Neural cell (in vitro differentiated cells): ENCODE measurements around the gene AGA. TPM values are rescaled to one million over a fixed set of nuclear protein-coding genes. Genes with fewer than 3 reads are reported as not detected.

Experiments
- H2AFZ ChIP-seq: fragments of 200-600, 300-800 bp; sonication (generic), shearing (Covaris generic); 2 replicates; pipeline ENCODE4 v1.6.0; 2014; ENCODE audit warnings: low read depth, mild to moderate bottlenecking, antibody characterized with exemption, low read length, moderate library complexity
- H3F3A ChIP-seq: fragments of 200-600 bp; shearing (Covaris generic); 2 replicates; pipeline ENCODE4 v1.6.1; 2016; ENCODE audit warnings: mild to moderate bottlenecking, moderate library complexity, mixed read lengths, antibody characterized with exemption, low read length; ENCODE audit not compliant: insufficient read depth, poor library complexity, severe bottlenecking
- H3K27ac ChIP-seq: fragments of 200-600, 300-800 bp; sonication (generic), shearing (Covaris generic); 2 replicates; pipeline ENCODE4 v1.5.1; 2014; ENCODE audit warnings: mild to moderate bottlenecking, low read length, moderate library complexity
- H3K27me3 ChIP-seq: fragments of 300-800, 200-600 bp; sonication (generic), shearing (Covaris generic); 2 replicates; pipeline ENCODE4 v1.6.0; 2014; ENCODE audit warnings: mild to moderate bottlenecking, low read depth, low read length, moderate library complexity; ENCODE audit not compliant: insufficient read depth
- H3K36me3 ChIP-seq: fragments of 300-800, 200-600 bp; sonication (generic), shearing (Covaris generic); 2 replicates; pipeline ENCODE4 v1.5.1; 2014; ENCODE audit warnings: mild to moderate bottlenecking, antibody characterized with exemption, low read length, moderate library complexity; ENCODE audit not compliant: insufficient read depth
- H3K4me2 ChIP-seq: fragments of 300-800, 200-600 bp; sonication (generic), shearing (Covaris generic); 2 replicates; pipeline ENCODE4 v1.6.0; 2014; ENCODE audit warnings: mild to moderate bottlenecking, low read length
- H3K4me3 ChIP-seq: fragments of 300-800, 200-600 bp; sonication (generic), shearing (Covaris generic); 2 replicates; pipeline ENCODE4 v1.5.1; 2014; ENCODE audit warnings: mild to moderate bottlenecking, low read length, moderate library complexity
- H3K79me2 ChIP-seq: fragments of 200-600 bp; shearing (Covaris generic); replicated peaks from 2 replicates; pipeline ENCODE4 v1.6.0; 2014; ENCODE audit warnings: mild to moderate bottlenecking, low read length, moderate library complexity; ENCODE audit not compliant: insufficient read depth
- H3K9ac ChIP-seq: fragments of 300-800, 200-600 bp; sonication (generic), shearing (Covaris generic); 2 replicates; pipeline ENCODE4 v1.6.1; 2016; ENCODE audit warnings: mild to moderate bottlenecking, low read length, mixed read lengths
- H3K9me2 ChIP-seq: fragments of 200-600 bp; shearing (Covaris generic); 2 replicates; pipeline ENCODE4 v1.6.1; 2016; ENCODE audit warnings: mild to moderate bottlenecking, low read length, mixed read lengths; ENCODE audit not compliant: insufficient read depth
- H3K9me3 ChIP-seq: fragments of 200-600, 300-800 bp; sonication (generic), shearing (Covaris generic); 2 replicates; pipeline ENCODE4 v1.6.1; 2016; ENCODE audit warnings: mild to moderate bottlenecking, mixed run types, low read length, moderate library complexity, mixed read lengths
- H4K20me1 ChIP-seq: fragments of 200-600 bp; shearing (Covaris generic); 2 replicates; pipeline ENCODE4 v1.6.1; 2016; ENCODE audit warnings: mild to moderate bottlenecking, mixed run types; ENCODE audit not compliant: insufficient read depth
- EP300 ChIP-seq: fragments of 450-650 bp; conservative IDR thresholded peaks from 2 replicates; pipeline ENCODE4 v1.6.1; 2014; ENCODE audit warnings: antibody characterized with exemption, mild to moderate bottlenecking, moderate library complexity; ENCODE audit not compliant: poor library complexity, severe bottlenecking
- EZH2 ChIP-seq: fragments of 200-600, 300-800 bp; shearing (Covaris generic), sonication (generic); IDR thresholded peaks from 2 replicates; pipeline ENCODE4 v1.6.1; 2014; ENCODE audit warnings: antibody characterized with exemption, low read length, borderline replicate concordance, mild to moderate bottlenecking; ENCODE audit not compliant: insufficient read depth, poor library complexity, severe bottlenecking
- MXI1 ChIP-seq: fragments of 450-650 bp; conservative IDR thresholded peaks from 2 replicates; pipeline ENCODE4 v1.6.1; 2014; ENCODE audit warnings: antibody characterized with exemption, mild to moderate bottlenecking; ENCODE audit not compliant: poor library complexity, severe bottlenecking
- POLR2AphosphoS5 ChIP-seq: IDR thresholded peaks from 2 replicates; pipeline ENCODE4 v1.6.1; 2012
- RAD21 ChIP-seq: fragments of 450-650 bp; conservative IDR thresholded peaks from 2 replicates; pipeline ENCODE4 v1.6.1; 2014; ENCODE audit warnings: antibody characterized with exemption, mild to moderate bottlenecking, moderate library complexity
- SMC3 ChIP-seq: fragments of 450-650 bp; conservative IDR thresholded peaks from 2 replicates; pipeline ENCODE4 v1.6.1; 2014; ENCODE audit warnings: antibody characterized with exemption, mild to moderate bottlenecking, moderate library complexity; ENCODE audit not compliant: poor library complexity
- TAF1 ChIP-seq: IDR thresholded peaks from 2 replicates; pipeline ENCODE4 v1.6.1; 2012; ENCODE audit warnings: low read depth
- polyA plus RNA-seq: library from polyadenylated mRNA; depleted of rRNA; stranded (reverse); fragments of >200 nt; gene quantifications from 2 replicates; pipeline ENCODE4 v1.2.3, GENCODE V29; 2014
- TF ChIP-seq, protein P1 (sequence below): IDR thresholded peaks from 2 replicates; pipeline ENCODE4 v1.6.1; 2012; ENCODE audit warnings: borderline replicate concordance
- TF ChIP-seq, protein P2 (sequence below): fragments of 450-650 bp; IDR thresholded peaks from 2 replicates; pipeline ENCODE4 v1.5.1; 2014; ENCODE audit warnings: antibody characterized with exemption, mild to moderate bottlenecking, moderate library complexity; ENCODE audit not compliant: poor library complexity, severe bottlenecking

The AGA gene
- polyA plus RNA-seq, 1 donor from 2014 or later, result 3.1 TPM

DNA sequence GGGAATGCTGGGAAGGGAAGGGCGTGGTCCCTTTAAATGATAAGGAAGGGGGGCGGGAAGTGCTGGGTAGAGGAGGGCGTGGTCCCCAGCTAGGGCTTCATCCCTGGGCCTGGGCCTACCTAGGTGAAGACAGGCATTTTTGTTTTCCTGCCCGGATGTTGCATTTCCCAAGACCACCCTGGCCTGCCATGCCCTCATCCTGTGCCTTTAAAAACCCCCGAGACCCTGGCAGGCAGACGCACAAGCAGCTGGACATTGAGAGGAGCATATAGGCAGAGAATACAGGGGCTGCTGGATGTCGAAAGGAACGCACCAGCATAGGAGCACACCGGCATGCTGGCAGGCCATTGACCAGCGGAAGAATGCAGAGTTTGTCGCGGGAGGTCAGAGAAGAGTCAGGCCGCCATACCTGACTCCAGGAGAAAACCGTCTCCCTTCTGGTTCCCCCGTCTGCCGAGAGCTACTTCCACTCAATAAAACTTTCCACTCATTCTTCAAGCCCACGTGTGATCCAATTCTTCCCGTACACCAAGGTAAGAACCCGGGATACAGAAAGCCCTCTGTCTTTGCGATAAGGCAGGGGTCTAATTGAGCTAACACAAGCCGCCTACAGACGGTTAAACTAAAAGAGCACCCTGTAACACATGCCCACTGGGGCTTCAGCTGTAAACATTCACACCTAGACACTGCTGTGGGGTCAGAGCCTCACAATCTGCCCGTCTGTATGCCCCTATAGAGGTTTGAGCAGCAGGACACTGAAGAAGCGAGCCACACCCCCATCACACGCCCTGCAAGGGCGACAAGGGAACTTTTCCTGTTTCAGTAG is 2.9 kb upstream of the AGA start:
- no peaks in the 10 kb centered on the region for H3K36me3 ChIP-seq

DNA sequence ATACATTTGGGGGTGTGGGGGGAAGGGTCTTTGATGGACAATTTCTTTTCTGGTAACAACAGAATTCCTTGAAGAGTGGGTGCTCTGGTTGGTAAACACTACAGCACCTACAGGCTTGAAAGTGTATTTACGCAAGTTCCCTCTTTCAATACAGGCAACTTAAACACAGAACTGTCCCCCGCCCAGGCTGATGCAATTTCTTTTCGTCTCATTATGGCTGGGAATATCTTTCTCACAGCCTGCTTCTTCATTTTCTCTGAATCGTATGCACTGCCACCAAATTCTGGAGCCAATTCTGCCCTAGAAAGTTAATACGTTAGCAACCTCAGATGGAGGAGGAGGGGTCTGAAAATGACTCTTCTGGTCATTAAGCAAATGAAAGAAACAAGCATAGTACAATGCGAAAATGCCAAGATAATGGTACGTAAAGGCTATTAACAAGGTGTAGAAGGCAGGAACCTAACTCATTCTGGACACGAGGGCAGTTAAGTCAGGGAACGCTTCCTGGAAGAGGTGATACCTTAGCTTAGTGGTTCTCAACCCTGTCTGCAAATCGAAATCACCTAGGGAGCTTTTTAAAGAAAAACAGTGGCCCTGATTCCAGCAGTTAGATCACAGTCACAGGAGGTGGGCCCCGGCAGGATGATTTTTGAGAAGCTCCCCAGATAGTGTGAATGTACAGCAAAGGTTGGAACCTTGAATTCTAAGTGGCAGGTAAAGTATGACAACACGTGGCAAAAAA is 1.0 kb downstream of the AGA start:
- Histone ChIP-seq H3K79me2 (no peaks in the 10 kb centered on the region), H3K9me3 (no peaks in the 10 kb centered on the region), H3K4me2 (no peak overlapping the region)
- TF ChIP-seq MXI1 (no peak), POLR2AphosphoS5 (no peak), TAF1 (no peak), EP300 (no peak), EZH2 (no peak), RAD21 (no peak), SMC3 (no peak)
- TF ChIP-seq, protein P1, sequence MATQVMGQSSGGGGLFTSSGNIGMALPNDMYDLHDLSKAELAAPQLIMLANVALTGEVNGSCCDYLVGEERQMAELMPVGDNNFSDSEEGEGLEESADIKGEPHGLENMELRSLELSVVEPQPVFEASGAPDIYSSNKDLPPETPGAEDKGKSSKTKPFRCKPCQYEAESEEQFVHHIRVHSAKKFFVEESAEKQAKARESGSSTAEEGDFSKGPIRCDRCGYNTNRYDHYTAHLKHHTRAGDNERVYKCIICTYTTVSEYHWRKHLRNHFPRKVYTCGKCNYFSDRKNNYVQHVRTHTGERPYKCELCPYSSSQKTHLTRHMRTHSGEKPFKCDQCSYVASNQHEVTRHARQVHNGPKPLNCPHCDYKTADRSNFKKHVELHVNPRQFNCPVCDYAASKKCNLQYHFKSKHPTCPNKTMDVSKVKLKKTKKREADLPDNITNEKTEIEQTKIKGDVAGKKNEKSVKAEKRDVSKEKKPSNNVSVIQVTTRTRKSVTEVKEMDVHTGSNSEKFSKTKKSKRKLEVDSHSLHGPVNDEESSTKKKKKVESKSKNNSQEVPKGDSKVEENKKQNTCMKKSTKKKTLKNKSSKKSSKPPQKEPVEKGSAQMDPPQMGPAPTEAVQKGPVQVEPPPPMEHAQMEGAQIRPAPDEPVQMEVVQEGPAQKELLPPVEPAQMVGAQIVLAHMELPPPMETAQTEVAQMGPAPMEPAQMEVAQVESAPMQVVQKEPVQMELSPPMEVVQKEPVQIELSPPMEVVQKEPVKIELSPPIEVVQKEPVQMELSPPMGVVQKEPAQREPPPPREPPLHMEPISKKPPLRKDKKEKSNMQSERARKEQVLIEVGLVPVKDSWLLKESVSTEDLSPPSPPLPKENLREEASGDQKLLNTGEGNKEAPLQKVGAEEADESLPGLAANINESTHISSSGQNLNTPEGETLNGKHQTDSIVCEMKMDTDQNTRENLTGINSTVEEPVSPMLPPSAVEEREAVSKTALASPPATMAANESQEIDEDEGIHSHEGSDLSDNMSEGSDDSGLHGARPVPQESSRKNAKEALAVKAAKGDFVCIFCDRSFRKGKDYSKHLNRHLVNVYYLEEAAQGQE, result no peak

More for the DNA sequence above, 2.9 kb upstream of the AGA start:
- no peak overlapping the region for H3K9ac ChIP-seq
- no peak overlapping the region for H3K27ac ChIP-seq
- no peaks in the 10 kb centered on the region for H3K27me3 ChIP-seq
- H3K9me3 ChIP-seq, result no peaks in the 10 kb centered on the region
- no peak overlapping the region for H3K4me2 ChIP-seq
- no peaks in the 10 kb centered on the region for H3K9me2 ChIP-seq
- no peak overlapping the region for H2AFZ ChIP-seq
- no peak overlapping the region for H3K4me3 ChIP-seq
- H4K20me1 ChIP-seq, result no peaks in the 10 kb centered on the region
- no peaks in the 10 kb centered on the region for H3K79me2 ChIP-seq
- no peaks in the 10 kb centered on the region for H3F3A ChIP-seq
- no peak for TF ChIP-seq TAF1
- TF ChIP-seq SMC3, result no peak
- TF ChIP-seq EP300, result no peak
- no peak for TF ChIP-seq MXI1
- TF ChIP-seq EZH2, result no peak
- TF ChIP-seq POLR2AphosphoS5, result no peak
- TF ChIP-seq RAD21, result no peak
- TF ChIP-seq, protein P1, result no peak
- TF ChIP-seq, protein P2, sequence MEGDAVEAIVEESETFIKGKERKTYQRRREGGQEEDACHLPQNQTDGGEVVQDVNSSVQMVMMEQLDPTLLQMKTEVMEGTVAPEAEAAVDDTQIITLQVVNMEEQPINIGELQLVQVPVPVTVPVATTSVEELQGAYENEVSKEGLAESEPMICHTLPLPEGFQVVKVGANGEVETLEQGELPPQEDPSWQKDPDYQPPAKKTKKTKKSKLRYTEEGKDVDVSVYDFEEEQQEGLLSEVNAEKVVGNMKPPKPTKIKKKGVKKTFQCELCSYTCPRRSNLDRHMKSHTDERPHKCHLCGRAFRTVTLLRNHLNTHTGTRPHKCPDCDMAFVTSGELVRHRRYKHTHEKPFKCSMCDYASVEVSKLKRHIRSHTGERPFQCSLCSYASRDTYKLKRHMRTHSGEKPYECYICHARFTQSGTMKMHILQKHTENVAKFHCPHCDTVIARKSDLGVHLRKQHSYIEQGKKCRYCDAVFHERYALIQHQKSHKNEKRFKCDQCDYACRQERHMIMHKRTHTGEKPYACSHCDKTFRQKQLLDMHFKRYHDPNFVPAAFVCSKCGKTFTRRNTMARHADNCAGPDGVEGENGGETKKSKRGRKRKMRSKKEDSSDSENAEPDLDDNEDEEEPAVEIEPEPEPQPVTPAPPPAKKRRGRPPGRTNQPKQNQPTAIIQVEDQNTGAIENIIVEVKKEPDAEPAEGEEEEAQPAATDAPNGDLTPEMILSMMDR, result no peak

More for the DNA sequence above, 1.0 kb downstream of the AGA start:
- Histone ChIP-seq H3K9me2 (no peaks in the 10 kb centered on the region), H3K27ac (no peak overlapping the region), H3F3A (no peaks in the 10 kb centered on the region), H2AFZ (peak overlapping the region; percentile 74), H3K4me3 (peak overlapping the region; percentile 80), H3K9ac (peak overlapping the region; percentile 68), H3K27me3 (no peaks in the 10 kb centered on the region), H4K20me1 (no peaks in the 10 kb centered on the region), H3K36me3 (no peaks in the 10 kb centered on the region)
